Neural cell (in vitro differentiated cells): Measurements from ENCODE around the gene ZDHHC11. TPM values are rescaled to one million over a fixed set of nuclear protein-coding genes. Genes with fewer than 3 reads are reported as not detected.

Experiments
- H2AFZ ChIP-seq: fragments of 200-600, 300-800 bp; sonication (generic), shearing (Covaris generic); 2 replicates; pipeline ENCODE4 v1.6.0; 2014; ENCODE audit warnings: low read depth, mild to moderate bottlenecking, antibody characterized with exemption, low read length, moderate library complexity
- H3F3A ChIP-seq: fragments of 200-600 bp; shearing (Covaris generic); 2 replicates; pipeline ENCODE4 v1.6.1; 2016; ENCODE audit warnings: mild to moderate bottlenecking, moderate library complexity, mixed read lengths, antibody characterized with exemption, low read length; ENCODE audit not compliant: insufficient read depth, poor library complexity, severe bottlenecking
- H3K27ac ChIP-seq: fragments of 200-600, 300-800 bp; sonication (generic), shearing (Covaris generic); 2 replicates; pipeline ENCODE4 v1.5.1; 2014; ENCODE audit warnings: mild to moderate bottlenecking, low read length, moderate library complexity
- H3K27me3 ChIP-seq: fragments of 300-800, 200-600 bp; sonication (generic), shearing (Covaris generic); 2 replicates; pipeline ENCODE4 v1.6.0; 2014; ENCODE audit warnings: mild to moderate bottlenecking, low read depth, low read length, moderate library complexity; ENCODE audit not compliant: insufficient read depth
- H3K36me3 ChIP-seq: fragments of 300-800, 200-600 bp; sonication (generic), shearing (Covaris generic); 2 replicates; pipeline ENCODE4 v1.5.1; 2014; ENCODE audit warnings: mild to moderate bottlenecking, antibody characterized with exemption, low read length, moderate library complexity; ENCODE audit not compliant: insufficient read depth
- H3K4me2 ChIP-seq: fragments of 300-800, 200-600 bp; sonication (generic), shearing (Covaris generic); 2 replicates; pipeline ENCODE4 v1.6.0; 2014; ENCODE audit warnings: mild to moderate bottlenecking, low read length
- H3K4me3 ChIP-seq: fragments of 300-800, 200-600 bp; sonication (generic), shearing (Covaris generic); 2 replicates; pipeline ENCODE4 v1.5.1; 2014; ENCODE audit warnings: mild to moderate bottlenecking, low read length, moderate library complexity
- H3K79me2 ChIP-seq: fragments of 200-600 bp; shearing (Covaris generic); replicated peaks from 2 replicates; pipeline ENCODE4 v1.6.0; 2014; ENCODE audit warnings: mild to moderate bottlenecking, low read length, moderate library complexity; ENCODE audit not compliant: insufficient read depth
- H3K9ac ChIP-seq: fragments of 300-800, 200-600 bp; sonication (generic), shearing (Covaris generic); 2 replicates; pipeline ENCODE4 v1.6.1; 2016; ENCODE audit warnings: mild to moderate bottlenecking, low read length, mixed read lengths
- H3K9me2 ChIP-seq: fragments of 200-600 bp; shearing (Covaris generic); 2 replicates; pipeline ENCODE4 v1.6.1; 2016; ENCODE audit warnings: mild to moderate bottlenecking, low read length, mixed read lengths; ENCODE audit not compliant: insufficient read depth
- H3K9me3 ChIP-seq: fragments of 200-600, 300-800 bp; sonication (generic), shearing (Covaris generic); 2 replicates; pipeline ENCODE4 v1.6.1; 2016; ENCODE audit warnings: mild to moderate bottlenecking, mixed run types, low read length, moderate library complexity, mixed read lengths
- H4K20me1 ChIP-seq: fragments of 200-600 bp; shearing (Covaris generic); 2 replicates; pipeline ENCODE4 v1.6.1; 2016; ENCODE audit warnings: mild to moderate bottlenecking, mixed run types; ENCODE audit not compliant: insufficient read depth
- CTCF ChIP-seq: fragments of 450-650 bp; IDR thresholded peaks from 2 replicates; pipeline ENCODE4 v1.5.1; 2014; ENCODE audit warnings: antibody characterized with exemption, mild to moderate bottlenecking, moderate library complexity; ENCODE audit not compliant: poor library complexity, severe bottlenecking
- EP300 ChIP-seq: fragments of 450-650 bp; conservative IDR thresholded peaks from 2 replicates; pipeline ENCODE4 v1.6.1; 2014; ENCODE audit warnings: antibody characterized with exemption, mild to moderate bottlenecking, moderate library complexity; ENCODE audit not compliant: poor library complexity, severe bottlenecking
- EZH2 ChIP-seq: fragments of 200-600, 300-800 bp; shearing (Covaris generic), sonication (generic); IDR thresholded peaks from 2 replicates; pipeline ENCODE4 v1.6.1; 2014; ENCODE audit warnings: antibody characterized with exemption, low read length, borderline replicate concordance, mild to moderate bottlenecking; ENCODE audit not compliant: insufficient read depth, poor library complexity, severe bottlenecking
- MXI1 ChIP-seq: fragments of 450-650 bp; conservative IDR thresholded peaks from 2 replicates; pipeline ENCODE4 v1.6.1; 2014; ENCODE audit warnings: antibody characterized with exemption, mild to moderate bottlenecking; ENCODE audit not compliant: poor library complexity, severe bottlenecking
- POLR2AphosphoS5 ChIP-seq: IDR thresholded peaks from 2 replicates; pipeline ENCODE4 v1.6.1; 2012
- RAD21 ChIP-seq: fragments of 450-650 bp; conservative IDR thresholded peaks from 2 replicates; pipeline ENCODE4 v1.6.1; 2014; ENCODE audit warnings: antibody characterized with exemption, mild to moderate bottlenecking, moderate library complexity
- REST ChIP-seq: IDR thresholded peaks from 2 replicates; pipeline ENCODE4 v1.6.1; 2012; ENCODE audit warnings: borderline replicate concordance
- SMC3 ChIP-seq: fragments of 450-650 bp; conservative IDR thresholded peaks from 2 replicates; pipeline ENCODE4 v1.6.1; 2014; ENCODE audit warnings: antibody characterized with exemption, mild to moderate bottlenecking, moderate library complexity; ENCODE audit not compliant: poor library complexity
- TAF1 ChIP-seq: IDR thresholded peaks from 2 replicates; pipeline ENCODE4 v1.6.1; 2012; ENCODE audit warnings: low read depth
- polyA plus RNA-seq: library from polyadenylated mRNA; depleted of rRNA; stranded (reverse); fragments of >200 nt; gene quantifications from 2 replicates; pipeline ENCODE4 v1.2.3, GENCODE V29; 2014

ZDHHC11 gene
- polyA plus RNA-seq, 1 donor from 2014 or later, result 11.4 TPM

- Histone ChIP-seq H4K20me1 (no peaks in the 10 kb centered on the region), H3F3A (no peaks in the 10 kb centered on the region), H3K27me3 (no peaks in the 10 kb centered on the region), H3K4me3 (peak overlapping the region; percentile 85), H3K9me3 (no peaks in the 10 kb centered on the region), H3K4me2 (no peak overlapping the region), H3K9ac (no peak overlapping the region), H2AFZ (peak overlapping the region; percentile 40), H3K36me3 (no peaks in the 10 kb centered on the region), H3K9me2 (no peaks in the 10 kb centered on the region), H3K79me2 (peaks cover 28% of the 10 kb centered on the region), H3K27ac (no peak overlapping the region)
- TF ChIP-seq EZH2, result no peak
- no peak for TF ChIP-seq REST
- no peak for TF ChIP-seq MXI1
- TF ChIP-seq CTCF, result no peak
These were observed 42.3 kb upstream of the ZDHHC11 start for GRCh38 chr5:893137-893506.

- peak within 1 kb of the TSS; percentile 77 for H3K27ac ChIP-seq
- no peaks in the 10 kb centered on the region for H3K36me3 ChIP-seq
- H4K20me1 ChIP-seq, result no peaks in the 10 kb centered on the region
- TF ChIP-seq REST (no peak), EZH2 (no peak), TAF1 (no peak), CTCF (peak; percentile 46), POLR2AphosphoS5 (peak; percentile 90), MXI1 (peak; percentile 100), RAD21 (peak; percentile 49), EP300 (peak; percentile 78), SMC3 (peak; percentile 57)
- H3K79me2 ChIP-seq, result peaks cover 28% of the 10 kb centered on the region
- no peaks in the 10 kb centered on the region for H3K9me2 ChIP-seq
- no peaks in the 10 kb centered on the region for H3K9me3 ChIP-seq
- no peaks in the 10 kb centered on the region for H3K27me3 ChIP-seq
- H2AFZ ChIP-seq, result peak within 1 kb of the TSS; percentile 83
- H3K4me2 ChIP-seq, result peak within 1 kb of the TSS; percentile 89
- H3K4me3 ChIP-seq, result peak within 1 kb of the TSS; percentile 85
- H3K9ac ChIP-seq, result peak within 1 kb of the TSS; percentile 81
- no peaks in the 10 kb centered on the region for H3F3A ChIP-seq
These were observed 41.8 kb upstream of the ZDHHC11 start, which contains the start of the genes BRD9 and TRIP13 for GRCh38 chr5:892394-893136. TSS of gene BRD9 (minus strand) at chr5:892801. CDS start at chr5:892657, 144 bp downstream. TSS of gene TRIP13 (plus strand) at chr5:892884. CDS start at chr5:892999, 115 bp downstream.
